Progenitor cell of endocrine pancreas (in vitro differentiated cells): Measurements from ENCODE around the gene CRABP2. TPM values are rescaled to one million over a fixed set of nuclear protein-coding genes. Genes with fewer than 3 reads are reported as not detected.

Experiments
- DNase-seq: peaks from one replicate; pipeline ENCODE4 v3.0.0; 2021; ENCODE audit warnings: low spot score; ENCODE audit not compliant: unreplicated experiment
- H3K27ac Mint-ChIP-seq: 2 replicates; pipeline ENCODE4 v1.8.0; 2021; ENCODE audit warnings: mild to moderate bottlenecking, moderate library complexity, mixed read lengths
- H3K27me3 Mint-ChIP-seq: 2 replicates; pipeline ENCODE4 v1.8.0; 2021; ENCODE audit warnings: mixed read lengths
- H3K36me3 Mint-ChIP-seq: 2 replicates; pipeline ENCODE4 v1.8.0; 2022; ENCODE audit warnings: mixed read lengths; ENCODE audit not compliant: insufficient read depth
- H3K4me1 Mint-ChIP-seq: 2 replicates; pipeline ENCODE4 v1.8.0; 2021; ENCODE audit warnings: low read depth, mixed read lengths
- H3K4me3 Mint-ChIP-seq: 2 replicates; pipeline ENCODE4 v1.8.0; 2021; ENCODE audit warnings: low read depth, mild to moderate bottlenecking, moderate library complexity, mixed read lengths
- H3K9me3 Mint-ChIP-seq: 2 replicates; pipeline ENCODE4 v1.8.0; 2021; ENCODE audit warnings: low read depth, mixed read lengths
- total RNA-seq: library from RNA; stranded (reverse); gene quantifications from 2 replicates; pipeline ENCODE4 v1.2.1, GENCODE V29; 2021
- TF ChIP-seq, protein P1 (sequence below): fragments of 200-600 bp; sonication (generic); IDR thresholded peaks from one replicate; pipeline ENCODE4 v1.5.0; 2021; ENCODE audit warnings: antibody characterized with exemption, mild to moderate bottlenecking; ENCODE audit not compliant: unreplicated experiment

CRABP2 gene
- total RNA-seq, 1 donor from 2014 or later, result 70.4 TPM

DNA sequence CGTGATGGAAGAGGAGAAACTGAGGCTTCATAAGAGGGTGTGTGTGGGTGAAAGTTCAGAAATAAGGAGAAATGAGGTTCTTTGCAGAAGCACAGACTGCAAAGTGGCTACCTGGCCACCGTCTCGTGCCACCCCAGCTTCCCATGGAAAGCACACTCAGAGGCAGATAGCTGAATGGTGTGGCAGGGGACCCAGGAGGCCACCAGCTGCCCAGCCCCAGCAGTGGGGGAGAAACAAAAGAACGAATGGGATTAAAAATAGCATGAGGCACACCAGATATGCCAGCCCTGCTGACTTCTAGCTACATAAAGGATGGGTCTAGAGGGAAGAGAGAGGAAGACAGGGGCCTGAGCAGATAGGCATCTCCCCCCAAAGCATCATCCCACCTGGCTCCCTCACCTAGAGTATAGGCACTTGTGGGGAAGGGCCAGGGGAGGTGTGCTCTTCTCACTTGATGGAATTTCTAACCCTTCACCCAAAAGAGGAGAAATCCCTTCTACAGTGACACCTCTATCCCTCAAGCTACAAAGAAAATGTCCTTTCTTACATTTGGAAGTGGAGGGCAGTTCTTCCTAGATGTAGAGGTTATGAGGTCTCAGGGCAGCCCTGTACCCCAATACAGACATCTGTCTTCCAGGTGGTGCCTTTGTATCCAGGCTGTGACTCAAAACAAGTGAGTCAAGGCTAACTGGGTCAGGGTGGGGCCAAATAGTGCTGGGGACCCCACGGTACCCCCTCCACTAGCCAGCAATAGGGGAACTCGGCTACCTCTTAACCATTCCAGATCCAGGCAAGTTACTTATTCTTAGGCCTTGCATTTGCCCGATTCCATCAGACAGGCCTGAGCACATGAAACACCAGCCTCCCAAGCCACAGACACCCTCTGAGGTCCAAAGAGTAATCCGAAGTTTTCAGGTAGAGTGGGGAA, 42.6 kb upstream of the CRABP2 start:
- Mint-ChIP-seq H3K27ac (peak overlapping the region; percentile 99), H3K36me3 (peaks cover 7% of the 10 kb centered on the region), H3K4me3 (peak overlapping the region; percentile 93), H3K4me1 (peaks cover 53% of the 10 kb centered on the region), H3K27me3 (no peaks in the 10 kb centered on the region), H3K9me3 (no peaks in the 10 kb centered on the region)
- TF ChIP-seq, protein P1, sequence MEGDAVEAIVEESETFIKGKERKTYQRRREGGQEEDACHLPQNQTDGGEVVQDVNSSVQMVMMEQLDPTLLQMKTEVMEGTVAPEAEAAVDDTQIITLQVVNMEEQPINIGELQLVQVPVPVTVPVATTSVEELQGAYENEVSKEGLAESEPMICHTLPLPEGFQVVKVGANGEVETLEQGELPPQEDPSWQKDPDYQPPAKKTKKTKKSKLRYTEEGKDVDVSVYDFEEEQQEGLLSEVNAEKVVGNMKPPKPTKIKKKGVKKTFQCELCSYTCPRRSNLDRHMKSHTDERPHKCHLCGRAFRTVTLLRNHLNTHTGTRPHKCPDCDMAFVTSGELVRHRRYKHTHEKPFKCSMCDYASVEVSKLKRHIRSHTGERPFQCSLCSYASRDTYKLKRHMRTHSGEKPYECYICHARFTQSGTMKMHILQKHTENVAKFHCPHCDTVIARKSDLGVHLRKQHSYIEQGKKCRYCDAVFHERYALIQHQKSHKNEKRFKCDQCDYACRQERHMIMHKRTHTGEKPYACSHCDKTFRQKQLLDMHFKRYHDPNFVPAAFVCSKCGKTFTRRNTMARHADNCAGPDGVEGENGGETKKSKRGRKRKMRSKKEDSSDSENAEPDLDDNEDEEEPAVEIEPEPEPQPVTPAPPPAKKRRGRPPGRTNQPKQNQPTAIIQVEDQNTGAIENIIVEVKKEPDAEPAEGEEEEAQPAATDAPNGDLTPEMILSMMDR, result no peak
- no peak for DNase-seq

- TF ChIP-seq, protein P1, result peak; percentile 48
- Mint-ChIP-seq H3K27me3 (no peaks in the 10 kb centered on the region), H3K27ac (peak overlapping the region; percentile 100), H3K4me3 (peak overlapping the region; percentile 86), H3K9me3 (no peaks in the 10 kb centered on the region), H3K4me1 (peaks cover 50% of the 10 kb centered on the region), H3K36me3 (peaks cover 9% of the 10 kb centered on the region)
- DNase-seq, result peak; percentile 80
Observed at GRCh38 chr1:156746728-156747631, 41.6 kb upstream of the CRABP2 start.

- no peaks in the 10 kb centered on the region for H3K9me3 Mint-ChIP-seq
- H3K4me3 Mint-ChIP-seq, result peak overlapping the region; percentile 86
- H3K27me3 Mint-ChIP-seq, result no peaks in the 10 kb centered on the region
- H3K36me3 Mint-ChIP-seq, result peaks cover 12% of the 10 kb centered on the region
- peaks cover 53% of the 10 kb centered on the region for H3K4me1 Mint-ChIP-seq
- no peak for DNase-seq
- TF ChIP-seq, protein P1, result no peak
- peak overlapping the region; percentile 100 for H3K27ac Mint-ChIP-seq
Observed at GRCh38 chr1:156746406-156746727, 41.0 kb upstream of the CRABP2 start.

- Mint-ChIP-seq H3K4me3 (peak overlapping the region; percentile 86), H3K27ac (peak overlapping the region; percentile 100), H3K9me3 (no peaks in the 10 kb centered on the region), H3K4me1 (peaks cover 55% of the 10 kb centered on the region), H3K27me3 (no peaks in the 10 kb centered on the region), H3K36me3 (peaks cover 13% of the 10 kb centered on the region)
- TF ChIP-seq, protein P1, result no peak
- DNase-seq, result no peak
Observed at GRCh38 chr1:156745881-156746280, 40.5 kb upstream of the CRABP2 start.

GRCh38 chr1:156744786-156745419, 39.5 kb upstream of the CRABP2 start:
- TF ChIP-seq, protein P1, result no peak
- Mint-ChIP-seq H3K36me3 (peaks cover 13% of the 10 kb centered on the region), H3K9me3 (no peaks in the 10 kb centered on the region), H3K27ac (peak overlapping the region; percentile 80), H3K27me3 (no peaks in the 10 kb centered on the region), H3K4me1 (peaks cover 55% of the 10 kb centered on the region), H3K4me3 (no peak overlapping the region)
- DNase-seq, result no peak
